BE2C (cell line): ENCODE results near the gene ANKRD7. TPM values are rescaled to one million over a fixed set of nuclear protein-coding genes. Genes with fewer than 3 reads are reported as not detected.

ENCODE experiments used
- DNase-seq: peaks from one replicate; pipeline ENCODE4 v3.0.0-alpha.2; 2020
- H3K27me3 ChIP-seq: fragments of 250-450 bp; sonication (Bioruptor Pico); 2 replicates; pipeline ENCODE4 v1.5.1; 2020; ENCODE audit warnings: mild to moderate bottlenecking
- H3K36me3 ChIP-seq: fragments of 250-450 bp; sonication (Bioruptor Pico); 2 replicates; pipeline ENCODE4 v1.5.1; 2020; ENCODE audit warnings: mild to moderate bottlenecking
- H3K4me1 ChIP-seq: fragments of 250-450 bp; sonication (Bioruptor Pico); 2 replicates; pipeline ENCODE4 v1.5.1; 2020
- H3K4me3 ChIP-seq: 2 replicates; pipeline ENCODE4 v1.5.1; 2011; ENCODE audit warnings: low read depth, low read length
- H3K9me3 ChIP-seq: fragments of 250-450 bp; sonication (Bioruptor Pico); 2 replicates; pipeline ENCODE4 v1.5.1; 2020
- CTCF ChIP-seq: IDR thresholded peaks from 2 replicates; pipeline ENCODE4 v1.5.1; 2012; ENCODE audit warnings: mild to moderate bottlenecking, low read depth, low read length
- polyA plus RNA-seq: library from polyadenylated mRNA; unstranded; fragments of >200 nt; gene quantifications from one replicate; pipeline ENCODE4 v1.2.1, GENCODE V29; 2012; ENCODE audit warnings: low read depth, missing spikeins; ENCODE audit not compliant: insufficient read length, insufficient read depth

ANKRD7 gene
- polyA plus RNA-seq = 0.60 TPM

- peaks cover 3% of the 10 kb centered on the region; the same call in 1 of the 2 replicates for H3K27me3 ChIP-seq
- no peaks in the 10 kb centered on the region for H3K9me3 ChIP-seq
- no peak within 1 kb of the TSS for H3K4me3 ChIP-seq
- H3K36me3 ChIP-seq = no peaks in the 10 kb centered on the region
- H3K4me1 ChIP-seq = no peaks in the 10 kb centered on the region
- DNase-seq = no peak
- TF ChIP-seq CTCF = no peak
Measured at GRCh38 chr7:118224521-118224920, at the start of gene ANKRD7. Gene ANKRD7, plus strand, starts transcription at chr7:118224704. Its CDS starts 127 bp downstream, at chr7:118224831.

GRCh38 chr7:118175740-118176139, 48.8 kb upstream of the ANKRD7 start:
- no peak for DNase-seq
- Histone ChIP-seq H3K4me1 (no peaks in the 10 kb centered on the region), H3K27me3 (peaks cover 21% of the 10 kb centered on the region; the same call in 1 of the 2 replicates), H3K9me3 (no peaks in the 10 kb centered on the region), H3K36me3 (no peaks in the 10 kb centered on the region), H3K4me3 (no peak overlapping the region)
- no peak for TF ChIP-seq CTCF

- Histone ChIP-seq H3K9me3 (no peaks in the 10 kb centered on the region), H3K27me3 (peaks cover 17% of the 10 kb centered on the region; the same call in 1 of the 2 replicates), H3K4me1 (no peaks in the 10 kb centered on the region; the same call in 1 of the 2 replicates), H3K4me3 (no peak overlapping the region), H3K36me3 (no peaks in the 10 kb centered on the region)
- TF ChIP-seq CTCF = no peak
- DNase-seq = no peak
Measured at GRCh38 chr7:118179191-118179590, 45.3 kb upstream of the ANKRD7 start.

GRCh38 chr7:118182593-118183427, 41.7 kb upstream of the ANKRD7 start:
- H3K9me3 ChIP-seq = no peaks in the 10 kb centered on the region
- H3K4me1 ChIP-seq = peaks cover 3% of the 10 kb centered on the region; the same call in 1 of the 2 replicates
- no peak for TF ChIP-seq CTCF
- peak overlapping the region; percentile 94 for H3K4me3 ChIP-seq
- peaks cover 7% of the 10 kb centered on the region; the same call in 1 of the 2 replicates for H3K36me3 ChIP-seq
- DNase-seq = no peak
- H3K27me3 ChIP-seq = no peaks in the 10 kb centered on the region

- peaks cover 3% of the 10 kb centered on the region; the same call in 1 of the 2 replicates for H3K4me1 ChIP-seq
- no peak for TF ChIP-seq CTCF
- H3K36me3 ChIP-seq = peaks cover 11% of the 10 kb centered on the region
- H3K4me3 ChIP-seq = peak overlapping the region; percentile 94
- H3K9me3 ChIP-seq = no peaks in the 10 kb centered on the region
- no peak for DNase-seq
- no peaks in the 10 kb centered on the region for H3K27me3 ChIP-seq
Measured at GRCh38 chr7:118183428-118183785, 41.1 kb upstream of the ANKRD7 start.
